ENCODE measurements around the gene HSP90AB1.

The HSP90AB1 gene

DNA sequence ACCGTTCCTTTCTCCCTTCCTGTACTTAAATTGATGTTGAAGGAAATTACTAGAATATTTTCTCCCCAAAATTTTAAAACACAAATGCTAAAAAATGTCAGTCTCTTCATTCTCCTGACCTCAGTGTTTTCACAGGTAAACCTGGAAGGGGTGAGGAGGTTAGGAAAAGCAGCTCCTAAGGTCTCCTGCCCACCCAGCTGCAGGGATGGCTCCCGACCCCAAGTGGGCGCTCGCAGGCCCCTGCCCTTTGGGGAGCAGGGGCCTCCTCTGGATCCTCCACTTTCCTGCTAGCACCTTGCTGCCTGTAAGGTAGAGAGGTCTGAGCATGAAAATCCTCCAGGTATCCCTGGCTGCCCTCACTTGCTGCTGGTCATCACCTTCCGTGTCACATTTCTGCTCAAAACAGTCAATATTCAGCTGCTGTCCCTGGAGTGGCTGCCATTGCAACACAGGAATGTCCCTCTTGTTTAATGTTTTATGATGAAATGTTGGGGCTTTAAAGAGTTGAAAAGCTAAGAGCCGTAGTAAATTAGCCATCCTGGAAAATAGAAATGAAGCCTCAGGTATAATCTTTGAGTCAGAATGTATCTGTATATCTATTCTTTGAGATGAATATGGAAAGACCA, 10.9 kb upstream of the HSP90AB1 start:
- DNase-seq (ENCODE audit: low read depth in 2 of 2), result no peak

- peak; percentile 57 to 72 for DNase-seq (ENCODE audit: low read depth in 2 of 2)
These were observed 9.7 kb upstream of the HSP90AB1 start for GRCh38 chr6:44237021-44237812.

GRCh38 chr6:44237813-44238433, 9.0 kb upstream of the HSP90AB1 start:
- peak; percentile 68 to 76 for DNase-seq (ENCODE audit: low read depth in 2 of 2)

DNA sequence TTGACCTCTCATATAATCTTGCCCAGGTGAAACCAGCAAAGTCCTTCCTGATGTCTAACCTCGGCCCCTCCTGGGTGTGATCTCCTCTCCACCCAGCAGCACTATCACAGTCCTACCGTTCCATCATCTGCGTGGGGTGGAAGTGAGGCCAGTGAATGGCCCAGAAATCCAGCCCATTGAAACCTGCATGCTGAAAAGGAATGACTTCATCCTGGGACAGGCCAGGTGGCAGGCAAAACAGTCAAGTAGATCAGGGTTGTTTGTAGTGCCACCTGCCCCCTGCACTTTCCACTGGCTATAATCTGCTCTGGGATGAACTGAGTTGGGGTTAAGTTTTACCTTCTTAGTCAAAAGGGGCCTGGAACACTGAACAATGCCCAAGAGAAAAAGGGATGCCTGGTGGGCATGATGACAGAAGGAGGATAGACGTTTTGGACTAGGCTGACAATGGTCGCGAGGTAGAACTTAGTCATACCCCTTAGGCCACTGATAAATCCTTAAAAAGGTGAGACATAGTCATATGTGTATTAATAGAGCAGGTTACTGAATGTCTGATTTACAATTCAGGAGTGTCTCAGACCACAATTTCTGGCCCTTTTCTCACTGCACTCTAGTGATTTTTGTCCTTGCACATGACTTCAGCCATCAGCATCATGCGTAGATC, 8.1 kb upstream of the HSP90AB1 start:
- DNase-seq (ENCODE audit: low read depth in 2 of 2), result no peak

DNA sequence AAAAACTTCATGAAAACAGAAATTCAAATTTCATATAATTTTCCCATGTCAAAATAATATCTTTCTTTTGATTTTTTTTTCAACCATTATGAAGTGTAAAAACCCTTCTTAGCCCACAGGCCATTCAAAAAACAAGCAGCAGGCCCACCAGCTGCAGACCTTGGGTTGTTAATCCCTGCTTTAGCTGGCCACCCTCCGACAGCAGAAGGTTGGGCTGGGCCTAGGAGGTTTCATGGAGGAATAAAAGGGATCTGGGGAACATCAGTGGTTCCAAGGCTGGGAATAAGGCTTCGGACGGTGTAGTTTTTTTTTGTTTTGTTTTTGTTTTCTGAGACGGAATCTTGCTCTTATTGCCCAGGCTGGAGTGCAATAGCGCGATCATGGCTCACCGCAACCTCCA, 3.6 kb upstream of the HSP90AB1 start:
- DNase-seq (ENCODE audit: low read depth in 2 of 2), result no peak

DNA sequence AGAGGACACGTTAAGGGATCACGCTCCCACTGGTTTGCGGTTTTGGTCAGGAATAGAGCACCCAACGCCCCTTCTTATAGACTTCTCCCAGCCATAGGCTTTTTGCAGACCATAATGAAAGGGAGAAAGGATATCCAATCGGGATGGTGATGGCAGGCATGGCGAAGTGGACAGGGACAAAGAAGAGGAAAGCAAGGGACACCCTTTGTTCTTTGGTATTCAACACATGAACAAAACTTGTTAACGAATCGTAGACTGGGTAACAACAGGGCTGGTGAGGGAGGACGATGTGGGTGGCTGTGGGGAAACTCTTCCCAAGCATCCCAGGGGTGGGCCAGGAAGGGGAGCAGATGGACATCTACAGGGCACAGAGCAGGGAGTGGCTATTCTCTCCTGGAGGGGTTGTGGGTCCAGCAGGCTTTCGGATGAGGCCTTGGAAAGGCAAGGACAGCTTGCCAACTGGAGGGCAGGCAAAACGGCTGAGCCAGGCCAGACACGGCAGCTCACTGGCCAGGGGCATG, 1.4 kb upstream of the HSP90AB1 start:
- DNase-seq (ENCODE audit: low read depth in 2 of 2), result no peak

GRCh38 chr6:44245912-44246662, 814 bp upstream of the HSP90AB1 start:
- peak; percentile 85 to 86 for DNase-seq (ENCODE audit: low read depth in 2 of 2)

DNA sequence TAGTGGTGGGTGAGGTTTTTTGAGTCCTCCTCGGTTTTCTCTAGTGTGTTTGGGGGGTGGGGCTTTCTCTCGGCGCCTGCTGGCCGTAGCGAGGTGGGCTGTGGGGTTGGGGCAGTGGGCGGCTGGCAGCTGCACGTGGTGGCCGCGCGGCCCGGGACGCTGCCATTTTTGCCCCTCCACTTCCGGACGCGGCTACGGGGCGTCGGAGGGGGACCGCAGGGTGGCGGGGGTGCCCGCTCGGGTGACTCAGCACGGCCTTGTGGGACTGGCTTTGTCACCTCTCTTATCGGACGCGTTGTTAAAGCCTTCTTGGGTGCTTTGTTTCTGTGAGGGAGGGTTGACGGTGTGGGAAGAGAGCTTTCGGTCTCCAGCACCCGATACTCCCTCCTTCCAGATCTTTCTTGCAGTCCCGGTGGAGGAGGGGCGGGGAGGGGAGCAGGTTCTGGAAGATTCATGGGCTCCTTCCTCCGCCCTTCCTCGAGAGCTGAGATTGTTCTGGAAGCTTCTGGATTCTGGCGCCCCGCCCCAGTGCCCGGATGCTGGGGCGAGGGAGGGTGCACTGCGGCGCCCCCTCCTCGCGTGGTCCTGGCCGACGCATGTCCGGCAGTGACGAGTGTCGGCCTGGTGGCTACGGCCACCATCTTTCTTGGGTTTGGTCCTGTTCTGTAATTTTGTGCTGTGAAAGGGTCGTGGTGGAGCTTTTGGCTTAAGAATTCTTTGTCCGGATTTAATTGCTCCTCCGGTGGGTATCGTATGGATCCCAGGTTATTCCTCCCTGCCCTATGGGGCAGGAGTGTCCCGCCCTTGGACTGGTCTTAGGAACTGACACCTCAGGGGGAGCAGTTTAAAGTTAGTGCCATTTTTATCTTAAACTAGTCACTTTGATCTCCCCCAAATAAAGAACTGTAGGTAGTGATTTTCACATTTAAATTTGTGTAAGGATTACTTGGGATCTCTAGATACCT, 719 bp downstream of the HSP90AB1 start:
- peak; percentile 73 to 79 for DNase-seq (ENCODE audit: low read depth in 2 of 2)

GRCh38 chr6:44248579-44248978, 1.7 kb downstream of the HSP90AB1 start:
- DNase-seq (ENCODE audit: low read depth in 2 of 2), result no peak

DNA sequence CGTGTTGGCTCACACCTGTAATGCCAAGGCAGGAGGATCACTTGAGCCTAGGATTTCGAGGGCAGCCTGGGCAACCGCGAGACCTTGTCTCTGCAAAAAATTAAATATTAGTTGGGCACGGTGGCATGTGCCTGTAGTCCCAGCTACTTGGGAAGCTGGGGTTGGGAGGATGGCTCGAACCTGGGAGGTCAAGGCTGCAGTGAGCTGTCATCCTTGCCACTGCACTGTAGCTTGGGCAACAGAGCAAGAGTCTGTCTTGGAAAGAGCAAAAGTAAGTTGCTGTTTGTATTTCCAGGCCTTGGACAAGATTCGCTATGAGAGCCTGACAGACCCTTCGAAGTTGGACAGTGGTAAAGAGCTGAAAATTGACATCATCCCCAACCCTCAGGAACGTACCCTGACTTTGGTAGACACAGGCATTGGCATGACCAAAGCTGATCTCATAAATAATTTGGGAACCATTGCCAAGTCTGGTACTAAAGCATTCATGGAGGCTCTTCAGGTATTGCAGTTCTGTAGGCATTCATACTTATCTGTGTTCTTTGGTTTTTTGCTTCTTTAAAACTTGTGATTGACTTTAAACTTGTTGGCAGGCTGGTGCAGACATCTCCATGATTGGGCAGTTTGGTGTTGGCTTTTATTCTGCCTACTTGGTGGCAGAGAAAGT, 2.3 kb downstream of the HSP90AB1 start:
- no peak for DNase-seq (ENCODE audit: low read depth in 2 of 2)

- DNase-seq (ENCODE audit: low read depth in 2 of 2), result no peak
These were observed 3.3 kb downstream of the HSP90AB1 start for GRCh38 chr6:44250067-44250717.

DNA sequence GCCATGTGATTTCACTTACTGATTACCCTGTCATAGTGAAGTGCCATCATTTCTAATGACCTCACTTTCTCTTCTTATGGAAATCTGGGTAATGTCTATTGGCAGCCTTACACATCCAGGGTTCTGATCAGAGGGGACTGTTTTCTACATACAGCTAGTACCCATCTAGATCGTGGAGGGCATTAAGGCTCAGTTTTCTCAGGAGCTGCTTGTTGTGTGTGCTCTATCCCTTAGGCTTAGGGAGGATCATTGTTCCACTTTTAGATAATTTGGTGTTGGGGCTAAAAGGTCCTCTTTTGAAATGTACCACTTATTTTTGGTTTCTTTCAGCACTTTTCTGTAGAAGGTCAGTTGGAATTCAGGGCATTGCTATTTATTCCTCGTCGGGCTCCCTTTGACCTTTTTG, 3.8 kb downstream of the HSP90AB1 start:
- DNase-seq (ENCODE audit: low read depth in 2 of 2), result no peak

DNA sequence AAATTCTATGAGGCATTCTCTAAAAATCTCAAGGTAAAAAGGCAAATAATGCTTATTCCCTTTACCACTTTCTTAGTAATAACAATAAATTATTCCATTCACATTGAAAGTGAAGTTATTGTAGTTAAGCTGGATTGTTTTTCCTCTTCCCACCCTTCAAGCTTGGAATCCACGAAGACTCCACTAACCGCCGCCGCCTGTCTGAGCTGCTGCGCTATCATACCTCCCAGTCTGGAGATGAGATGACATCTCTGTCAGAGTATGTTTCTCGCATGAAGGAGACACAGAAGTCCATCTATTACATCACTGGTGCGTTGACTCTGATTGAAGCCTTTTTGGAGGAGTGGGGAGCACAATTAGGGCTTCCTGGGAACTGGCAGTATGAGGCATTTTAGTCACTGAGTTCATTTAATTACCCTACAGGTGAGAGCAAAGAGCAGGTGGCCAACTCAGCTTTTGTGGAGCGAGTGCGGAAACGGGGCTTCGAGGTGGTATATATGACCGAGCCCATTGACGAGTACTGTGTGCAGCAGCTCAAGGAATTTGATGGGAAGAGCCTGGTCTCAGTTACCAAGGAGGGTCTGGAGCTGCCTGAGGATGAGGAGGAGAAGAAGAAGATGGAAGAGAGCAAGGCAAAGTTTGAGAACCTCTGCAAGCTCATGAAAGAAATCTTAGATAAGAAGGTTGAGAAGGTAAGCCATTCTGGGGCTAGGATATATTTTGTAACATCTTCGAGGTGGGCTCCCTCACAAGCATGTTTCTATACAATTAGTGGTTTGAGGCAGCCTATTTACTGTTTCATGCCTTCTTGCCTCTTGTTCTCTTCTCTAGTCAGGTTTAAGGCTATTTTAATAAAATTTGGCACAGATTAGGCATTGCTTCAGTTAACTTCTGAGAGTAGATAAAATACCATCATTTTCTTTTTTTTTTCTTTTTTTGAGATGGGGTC, 4.9 kb downstream of the HSP90AB1 start:
- DNase-seq (ENCODE audit: low read depth in 2 of 2), result no peak

DNA sequence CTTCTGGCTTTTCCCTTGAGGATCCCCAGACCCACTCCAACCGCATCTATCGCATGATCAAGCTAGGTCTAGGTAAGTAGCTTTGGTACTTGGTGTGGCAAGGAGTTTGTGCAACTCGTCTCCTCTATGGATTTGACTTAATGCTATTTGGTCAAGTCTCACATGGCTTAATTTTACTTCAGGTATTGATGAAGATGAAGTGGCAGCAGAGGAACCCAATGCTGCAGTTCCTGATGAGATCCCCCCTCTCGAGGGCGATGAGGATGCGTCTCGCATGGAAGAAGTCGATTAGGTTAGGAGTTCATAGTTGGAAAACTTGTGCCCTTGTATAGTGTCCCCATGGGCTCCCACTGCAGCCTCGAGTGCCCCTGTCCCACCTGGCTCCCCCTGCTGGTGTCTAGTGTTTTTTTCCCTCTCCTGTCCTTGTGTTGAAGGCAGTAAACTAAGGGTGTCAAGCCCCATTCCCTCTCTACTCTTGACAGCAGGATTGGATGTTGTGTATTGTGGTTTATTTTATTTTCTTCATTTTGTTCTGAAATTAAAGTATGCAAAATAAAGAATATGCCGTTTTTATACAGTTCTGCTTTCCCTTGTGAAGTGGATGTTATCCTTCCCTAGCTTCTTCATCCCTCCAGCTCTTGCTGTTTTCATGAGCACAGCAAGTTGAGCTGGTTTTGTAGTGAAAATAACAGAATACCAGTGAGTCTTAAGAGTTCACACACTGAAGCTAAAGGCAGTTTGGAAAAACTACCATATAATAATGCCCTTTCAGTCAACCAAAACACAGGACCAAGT, 6.6 kb downstream of the HSP90AB1 start:
- peak in 1 of 2 donors; percentile 52 for DNase-seq (ENCODE audit: low read depth in 2 of 2)

DNA sequence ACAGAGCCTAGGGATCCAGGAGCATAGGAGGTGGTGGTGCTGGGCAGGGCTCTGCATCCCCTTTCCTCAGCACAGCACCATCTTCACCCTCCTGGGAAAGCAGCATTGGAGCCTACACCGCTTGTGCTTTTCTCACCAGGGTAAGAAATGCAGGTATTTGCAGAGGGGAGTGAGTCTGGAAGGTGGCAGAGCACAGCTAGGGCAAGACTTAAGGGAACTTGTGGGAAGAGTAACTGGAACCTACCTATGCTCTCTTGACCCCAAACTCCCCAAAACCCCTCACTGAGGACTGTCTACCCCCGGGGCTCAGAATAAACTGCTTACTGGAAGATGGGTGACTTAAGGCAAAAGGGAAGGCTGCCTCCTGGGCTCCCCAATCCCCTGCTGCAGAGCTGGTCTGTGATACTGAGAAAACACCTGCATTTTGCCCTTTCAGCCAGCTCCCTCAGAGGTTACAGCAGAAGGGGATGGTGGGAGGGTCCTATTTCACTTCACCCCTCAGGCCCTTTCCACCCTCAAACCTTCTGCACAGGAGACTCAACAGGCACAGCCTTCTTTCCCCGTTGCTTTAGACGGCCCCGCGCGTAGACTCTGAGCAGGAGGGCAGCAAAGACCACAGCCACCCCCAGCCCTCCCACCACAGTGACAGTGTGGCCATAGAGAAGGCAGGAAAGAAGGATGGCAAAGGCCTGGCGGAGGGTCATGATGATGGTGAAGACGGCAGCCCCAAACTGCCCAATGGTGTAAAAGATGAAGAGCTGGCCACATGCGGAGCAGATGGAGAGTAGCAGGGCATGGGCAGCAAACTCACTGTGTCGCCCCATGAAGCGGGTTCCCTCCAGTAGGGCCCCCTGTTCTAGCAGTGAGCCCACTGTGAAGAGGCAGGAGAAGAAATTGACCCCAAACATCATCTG, 7.5 kb downstream of the HSP90AB1 start:
- DNase-seq (ENCODE audit: low read depth in 2 of 2), result no peak
